SKM-1 treated with dmso at 0.1 percent for 144 hours (cell line): ENCODE results near the gene RANBP1.

ENCODE experiments used
- DNase-seq: peaks from one replicate; lab custom pipeline; 2025; ENCODE audit not compliant: unreplicated experiment; lab: John Stamatoyannopoulos, UW

The RANBP1 gene

DNA sequence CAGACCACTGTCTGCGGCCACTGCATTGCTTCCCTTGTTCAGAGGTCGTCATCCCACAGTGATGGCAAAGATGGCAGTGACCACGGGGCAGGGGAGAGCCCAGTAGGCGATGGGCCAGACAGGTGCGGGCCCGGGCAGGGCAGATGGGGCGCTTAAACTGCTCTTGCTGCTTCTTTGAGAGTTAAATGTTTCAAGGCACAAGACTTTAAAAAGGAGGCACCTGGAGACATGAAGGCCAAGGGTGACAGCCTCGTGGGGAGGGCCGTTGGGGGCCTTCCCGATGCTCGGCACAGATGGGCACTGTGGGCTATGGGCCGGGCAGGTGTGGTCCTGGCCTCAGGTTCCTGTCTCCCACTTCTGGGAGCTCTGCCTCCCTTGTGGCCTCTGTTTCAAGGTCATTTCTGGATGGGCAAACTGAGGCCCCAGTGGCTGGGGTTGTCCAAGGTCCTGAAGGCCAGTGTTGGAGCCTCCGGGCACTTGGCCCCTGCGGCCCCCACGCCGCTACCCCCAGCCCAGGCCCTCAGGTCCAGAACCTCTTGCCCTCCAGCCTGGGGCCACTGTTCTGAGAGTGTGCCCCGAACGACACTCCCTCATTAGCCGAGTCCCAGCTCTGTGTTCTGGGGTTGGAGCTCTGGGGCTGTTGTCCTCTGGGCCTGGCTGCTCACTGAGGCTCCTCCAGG is 51.9 kb downstream of the RANBP1 start:
- DNase-seq, result no peak

DNA sequence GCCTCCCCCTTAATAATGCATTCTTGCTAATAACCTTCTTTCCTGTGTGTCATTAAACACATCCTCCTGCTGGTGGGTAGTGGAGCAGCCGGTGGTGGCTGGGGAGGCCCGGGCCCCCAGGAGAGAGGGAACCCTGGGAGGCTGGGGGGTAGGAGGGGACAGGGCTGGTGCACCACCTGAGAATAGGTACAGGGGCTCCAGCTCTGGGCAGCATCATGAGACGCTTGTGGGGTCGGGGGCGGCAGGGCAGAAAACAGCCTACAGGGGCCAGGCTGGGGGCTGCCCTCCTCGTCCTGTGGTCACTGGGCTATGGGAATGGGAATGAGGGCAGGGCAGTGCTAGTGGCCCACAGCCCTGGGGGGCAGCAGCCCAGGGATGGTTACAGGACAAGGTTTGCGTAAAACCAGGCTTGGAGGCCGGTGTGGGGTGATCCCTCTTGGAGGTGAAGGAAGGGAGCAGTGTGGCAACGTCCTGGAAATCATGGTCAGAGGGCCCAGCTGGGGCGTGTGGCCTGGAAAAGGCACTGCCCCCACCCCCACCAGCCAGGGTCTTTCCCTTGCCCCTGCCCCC is 53.4 kb downstream of the RANBP1 start:
- DNase-seq, result no peak

DNA sequence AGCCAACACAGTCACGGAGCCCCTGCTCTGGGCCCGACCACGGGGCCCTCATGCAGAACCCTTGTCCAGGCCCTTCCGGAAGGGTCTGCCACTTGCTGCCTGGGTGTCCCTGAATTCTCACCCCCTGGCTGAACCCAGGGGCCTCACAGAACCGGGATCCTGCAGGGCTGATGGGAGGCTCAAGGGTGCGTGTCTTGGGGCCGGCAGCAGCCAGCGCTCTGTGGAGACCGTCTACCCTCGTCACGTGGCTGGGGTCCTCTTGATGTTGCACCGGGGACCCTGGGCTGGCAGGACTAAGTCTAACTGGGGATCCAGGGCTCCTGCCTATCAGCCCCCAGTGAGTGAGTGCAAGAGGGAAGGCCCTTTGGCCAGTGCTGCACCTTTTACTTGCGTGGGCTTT is 54.3 kb downstream of the RANBP1 start:
- no peak for DNase-seq

GRCh38 chr22:20171288-20172140 is 55.6 kb downstream of the RANBP1 start:
- DNase-seq, result no peak

GRCh38 chr22:20172141-20172613 is 56.3 kb downstream of the RANBP1 start:
- DNase-seq, result no peak

GRCh38 chr22:20173246-20173645 is 57.3 kb downstream of the RANBP1 start:
- no peak for DNase-seq

DNA sequence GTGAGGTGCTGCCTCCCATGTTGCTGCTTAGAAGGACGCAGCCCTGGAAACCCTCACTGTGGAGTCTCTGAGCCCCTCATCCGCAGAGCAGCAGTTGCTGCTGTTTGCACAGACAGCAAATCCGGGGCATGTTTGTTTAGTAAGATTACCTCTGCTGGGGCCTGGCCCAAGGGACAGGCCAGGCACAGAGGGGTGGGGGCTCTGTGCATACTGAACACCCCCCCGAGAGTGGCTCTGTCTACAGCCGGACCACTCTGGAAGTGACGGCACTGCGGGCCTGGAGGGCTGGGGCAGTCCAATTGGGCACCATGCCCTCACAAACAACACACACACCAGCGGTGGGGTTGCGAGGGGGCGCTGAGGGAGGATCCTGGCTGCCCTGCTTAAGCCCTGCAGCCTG is 57.9 kb downstream of the RANBP1 start:
- no peak for DNase-seq

DNA sequence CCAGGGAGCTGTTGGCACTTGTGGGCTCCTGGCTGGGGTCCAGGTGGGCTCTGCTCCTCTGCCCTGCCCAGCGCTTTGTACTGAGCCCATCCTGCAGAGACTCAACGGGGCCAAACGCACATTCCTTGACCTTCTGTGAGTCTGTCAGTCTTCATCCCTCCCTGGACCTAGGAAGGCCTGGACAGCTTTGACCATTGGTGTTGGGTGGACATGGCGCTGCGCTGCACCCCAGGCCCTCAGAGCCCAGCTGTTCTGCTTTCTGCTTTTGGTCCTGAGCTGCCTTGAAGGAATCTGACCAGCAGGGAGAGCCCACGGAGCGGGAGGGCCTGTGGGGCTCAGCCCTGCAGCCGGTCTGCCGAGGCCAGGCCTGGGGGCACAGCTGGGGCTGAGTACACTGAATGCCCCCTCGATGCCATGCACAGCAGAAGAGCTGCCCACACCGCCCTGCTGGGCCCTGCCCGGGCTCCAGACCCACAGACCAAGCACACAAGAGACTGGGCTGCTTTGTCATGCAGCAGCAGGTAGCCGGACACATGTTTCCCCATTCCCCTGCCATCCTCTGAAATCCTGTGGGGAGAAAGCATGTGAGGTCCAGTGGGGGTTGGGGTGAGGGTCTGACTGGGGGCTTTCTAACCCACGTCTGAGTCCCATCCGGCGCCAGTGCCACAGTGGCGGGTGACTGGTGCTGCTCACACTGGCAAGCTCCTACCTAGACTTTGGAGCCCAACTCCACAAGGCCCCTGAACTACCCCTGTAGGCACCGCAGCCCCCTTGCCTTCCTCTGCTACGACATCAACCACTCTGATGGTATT is 59.1 kb downstream of the RANBP1 start:
- no peak for DNase-seq

DNA sequence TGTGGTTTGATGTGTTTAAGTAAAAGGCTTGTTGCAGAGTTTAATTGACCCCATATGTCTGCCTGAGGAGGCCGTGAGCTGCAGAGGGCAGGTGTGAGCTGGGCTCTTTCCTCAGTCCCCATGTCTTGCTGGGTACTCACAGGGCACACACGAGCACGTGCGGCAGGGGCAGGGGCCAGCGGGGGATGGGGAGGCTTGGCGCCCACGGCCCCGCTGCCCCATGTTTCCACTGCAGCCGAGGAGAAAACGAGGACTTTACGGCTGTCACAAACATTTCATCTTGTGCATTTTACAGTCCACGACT is 59.6 kb downstream of the RANBP1 start:
- DNase-seq, result no peak

- DNase-seq, result no peak
Observed at GRCh38 chr22:20176421-20177085, 60.6 kb downstream of the RANBP1 start.
